ENCODE measurements around the gene GCK. TPM values are rescaled to one million over a fixed set of nuclear protein-coding genes. Genes with fewer than 3 reads are reported as not detected.
A peak's percentile ranks its signal among the peaks of the same experiment; 100 is the strongest.
"Not testable (repeated sequence)": the region's sequence is repeated elsewhere in the genome, so short reads cannot be mapped to it uniquely, and the experiment has no call there.

Gene GCK
- total RNA-seq, 1 donor = 0.27 TPM

GRCh38 chr7:44210107-44210506, 20.9 kb upstream of the GCK start:
- no peak for DNase-seq (ENCODE audit: low read depth in 2 of 3, low spot score in 2 of 3)

- DNase-seq (ENCODE audit: low read depth in 2 of 3, low spot score in 2 of 3) = no peak
Observed at GRCh38 chr7:44208085-44208484, 18.8 kb upstream of the GCK start.

- DNase-seq (ENCODE audit: low read depth in 2 of 3, low spot score in 2 of 3) = no peak
Observed at GRCh38 chr7:44206008-44206407, 16.8 kb upstream of the GCK start.

GRCh38 chr7:44201813-44202212, 12.6 kb upstream of the GCK start:
- no peak for DNase-seq (ENCODE audit: low read depth in 2 of 3, low spot score in 2 of 3)

- DNase-seq (ENCODE audit: low read depth in 2 of 3, low spot score in 2 of 3) = peak; percentile 83 to 97 (median 95)
Observed at GRCh38 chr7:44200699-44201461, 11.6 kb upstream of the GCK start, which contains the start of gene YKT6. Gene YKT6, plus strand, starts transcription at chr7:44200978. Its CDS starts 158 bp downstream, at chr7:44201136.

- DNase-seq (ENCODE audit: low read depth in 2 of 3, low spot score in 2 of 3) = not testable (repeated sequence)
Observed at GRCh38 chr7:44200163-44200562, 10.9 kb upstream of the GCK start.

GRCh38 chr7:44197474-44197873, 8.2 kb upstream of the GCK start:
- DNase-seq (ENCODE audit: low read depth in 2 of 3, low spot score in 2 of 3) = no peak

- peak in 2 of 3 donors; percentile 34 to 61 for DNase-seq (ENCODE audit: low read depth in 2 of 3, low spot score in 2 of 3)
Observed at GRCh38 chr7:44196450-44196872, 7.2 kb upstream of the GCK start.

GRCh38 chr7:44195889-44196288, 6.7 kb upstream of the GCK start:
- no peak for DNase-seq (ENCODE audit: low read depth in 2 of 3, low spot score in 2 of 3)

- DNase-seq (ENCODE audit: low read depth in 2 of 3, low spot score in 2 of 3) = no peak
Observed at GRCh38 chr7:44194562-44195145, 5.4 kb upstream of the GCK start.

GRCh38 chr7:44194069-44194468, 4.8 kb upstream of the GCK start:
- DNase-seq (ENCODE audit: low read depth in 2 of 3, low spot score in 2 of 3) = no peak

GRCh38 chr7:44193011-44193802, 4.0 kb upstream of the GCK start:
- no peak for DNase-seq (ENCODE audit: low read depth in 2 of 3, low spot score in 2 of 3)

GRCh38 chr7:44191171-44191570, 1.9 kb upstream of the GCK start:
- DNase-seq (ENCODE audit: low read depth in 2 of 3, low spot score in 2 of 3) = no peak

GRCh38 chr7:44189993-44190872, 994 bp upstream of the GCK start:
- DNase-seq (ENCODE audit: low read depth in 2 of 3, low spot score in 2 of 3) = no peak

- DNase-seq (ENCODE audit: low read depth in 2 of 3, low spot score in 2 of 3) = no peak
Observed at GRCh38 chr7:44188480-44189225, 586 bp downstream of the GCK start.

- no peak for DNase-seq (ENCODE audit: low read depth in 2 of 3, low spot score in 2 of 3)
Observed at GRCh38 chr7:44187636-44188416, 1.4 kb downstream of the GCK start.

- DNase-seq (ENCODE audit: low read depth in 2 of 3, low spot score in 2 of 3) = no peak
Observed at GRCh38 chr7:44186736-44187135, 2.5 kb downstream of the GCK start.

- DNase-seq (ENCODE audit: low read depth in 2 of 3, low spot score in 2 of 3) = no peak
Observed at GRCh38 chr7:44185729-44186128, 3.5 kb downstream of the GCK start.

GRCh38 chr7:44184873-44185446, 4.3 kb downstream of the GCK start:
- no peak for DNase-seq (ENCODE audit: low read depth in 2 of 3, low spot score in 2 of 3)
